ENCODE measurements around the gene NEU1. TPM values are rescaled to one million over a fixed set of nuclear protein-coding genes. Genes with fewer than 3 reads are reported as not detected.
A peak's percentile ranks its signal among the peaks of the same experiment; 100 is the strongest.

NEU1 gene
- total RNA-seq, 1 experiment from 2014 or later = 15.1 TPM

- TF ChIP-seq ZFX (IDR thresholded peaks at IDR 0.05) (no peak), ATF3 (IDR thresholded peaks at IDR 0.05) (no peak), ZNF274 (IDR thresholded peaks at IDR 0.05; ENCODE audit: low read depth, low read length) (no peak), SRF (IDR thresholded peaks at IDR 0.05; ENCODE audit: low read depth) (no peak), MAX (IDR thresholded peaks at IDR 0.05) (no peak), ELF1 (IDR thresholded peaks at IDR 0.05; ENCODE audit: borderline replicate concordance, low read depth) (no peak), CEBPB (IDR thresholded peaks at IDR 0.05; ENCODE audit: low read depth) (no peak), TCF7L2 (IDR thresholded peaks at IDR 0.05; ENCODE audit: borderline replicate concordance, extremely low read depth, insufficient read depth, insufficient read length) (no peak), POLR2A (IDR thresholded peaks at IDR 0.05; ENCODE audit: borderline replicate concordance, extremely low read depth, insufficient read depth, insufficient read length) (no peak), EZH2phosphoT487 (IDR thresholded peaks at IDR 0.05; ENCODE audit: borderline replicate concordance) (no peak), EGR1 (IDR thresholded peaks at IDR 0.05; ENCODE audit: low read depth) (no peak), RAD21 (IDR thresholded peaks at IDR 0.05; ENCODE audit: low read depth) (no peak)
- no peak for DNase-seq (ENCODE audit: low read depth, low spot score)
- no peaks in the 10 kb centered on the region for H3K27me3 ChIP-seq (ENCODE audit: insufficient read depth, low read length)
- no TSS peak for BruUV-seq (replicated peaks)
- peaks cover 24 to 50% of the 10 kb centered on the region in 2 experiments; a peak in 3 of 4 replicates for H3K36me3 ChIP-seq (ENCODE audit: control insufficient read depth in 1 of 2, insufficient read depth in 2 of 2, low read length in 2 of 2)
- H3K4me3 ChIP-seq (replicated peaks in 1 of 2; ENCODE audit: low read depth in 1 of 2, low read length in 2 of 2) = peak overlapping the region; percentile 98 to 99
- H3K9ac ChIP-seq (ENCODE audit: low read length) = peak overlapping the region; percentile 100
- ATAC-seq = no peak
- H4K20me1 ChIP-seq (ENCODE audit: insufficient read depth) = peaks cover 31% of the 10 kb centered on the region
- H3K4me1 ChIP-seq (ENCODE audit: control insufficient read depth in 1 of 2, insufficient read depth in 2 of 2, low read length in 2 of 2) = peaks cover 15 to 44% of the 10 kb centered on the region in 2 experiments; a peak in 3 of 4 replicates
- H3K9me2 ChIP-seq (ENCODE audit: insufficient read depth) = no peaks in the 10 kb centered on the region
- intact Hi-C loops (cut with micrococcal nuclease) = loop anchor here (10.0 kb wide), 1 partner anchor 292 kb away; the partner anchor contains the start of genes ATP6V1G2, DDX39B and NFKBIL1
- CTCF ChIA-PET = no interaction called here
- peak overlapping the region; percentile 94 for H3K4me2 ChIP-seq (ENCODE audit: low read length)
- H3K27ac ChIP-seq (ENCODE audit: low read depth, low read length) = peak overlapping the region; percentile 93
- RAD21 ChIA-PET (ENCODE audit: low non-redundant PET in 1 of 2, low total read pairs in 2 of 2, uncharacterized antibody in 2 of 2, unreplicated experiment in 2 of 2) = interaction anchor here in 1 of 2 experiments (0.6 kb wide), 1 partner anchor 66 kb away, joined by 3 read pairs; no protein-coding TSS in a partner anchor
- H3K9me3 ChIP-seq (ENCODE audit: control insufficient read depth in 1 of 2, insufficient read depth in 1 of 2, low read depth in 1 of 2, low read length in 2 of 2) = no peaks in the 10 kb centered on the region
- H2AFZ ChIP-seq (ENCODE audit: low read depth, low read length, poor library complexity, severe bottlenecking) = no peak overlapping the region
- POLR2A ChIA-PET = interaction anchor here (0.6 to 2.2 kb wide), 3 partner anchors 9 to 26 kb away, joined by 3 to 11 read pairs (median 3); partner anchors contain the start of gene HSPA1B
- H3K79me2 ChIP-seq (ENCODE audit: insufficient read depth, low read length) = peaks cover 53% of the 10 kb centered on the region
These were observed 25.9 kb downstream of the NEU1 start for GRCh38 chr6:31836474-31837368.

All from HCT116 (cell line).